Activated T-cell treated with anti-CD3 and anti-CD28 coated beads for 24 hours (primary cell): ENCODE results near the gene PROM2.

ENCODE experiments used
- DNase-seq: peaks from one replicate; pipeline ENCODE4 v3.0.0-alpha.2; 2020; ENCODE audit warnings: low read depth

PROM2 gene

GRCh38 chr2:95323347-95324155 is 49.3 kb downstream of the PROM2 start:
- DNase-seq = no peak

GRCh38 chr2:95325026-95325425 is 50.8 kb downstream of the PROM2 start:
- DNase-seq = no peak

DNA sequence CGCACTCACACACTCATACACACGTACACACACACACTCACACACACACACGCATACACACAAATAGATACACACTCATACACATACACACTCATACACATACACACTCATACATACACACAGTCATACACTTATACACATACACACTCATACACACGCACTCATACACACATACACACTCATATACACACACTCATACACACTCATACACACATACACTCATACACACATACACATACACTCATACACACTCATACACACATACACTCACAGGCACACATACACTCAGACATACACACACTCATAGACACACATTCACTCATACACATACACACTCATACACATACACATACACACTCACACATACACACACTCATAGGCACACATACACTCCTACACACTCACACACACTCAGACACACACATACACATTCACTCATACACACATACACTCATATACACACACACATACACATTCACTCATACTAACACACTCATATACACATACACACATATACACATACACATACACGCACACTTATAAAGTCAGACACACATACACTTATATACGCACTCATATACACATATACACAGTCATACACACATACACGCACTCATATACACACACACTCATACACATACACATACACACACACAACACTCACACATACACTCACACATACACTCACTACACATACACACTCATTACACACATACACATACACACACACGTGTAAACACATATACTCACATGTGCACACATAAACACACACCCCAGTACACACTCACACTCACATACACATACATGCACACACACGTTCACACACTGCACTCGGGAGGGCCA is 51.6 kb downstream of the PROM2 start:
- no peak for DNase-seq

GRCh38 chr2:95326433-95327140 is 52.3 kb downstream of the PROM2 start:
- DNase-seq = no peak

DNA sequence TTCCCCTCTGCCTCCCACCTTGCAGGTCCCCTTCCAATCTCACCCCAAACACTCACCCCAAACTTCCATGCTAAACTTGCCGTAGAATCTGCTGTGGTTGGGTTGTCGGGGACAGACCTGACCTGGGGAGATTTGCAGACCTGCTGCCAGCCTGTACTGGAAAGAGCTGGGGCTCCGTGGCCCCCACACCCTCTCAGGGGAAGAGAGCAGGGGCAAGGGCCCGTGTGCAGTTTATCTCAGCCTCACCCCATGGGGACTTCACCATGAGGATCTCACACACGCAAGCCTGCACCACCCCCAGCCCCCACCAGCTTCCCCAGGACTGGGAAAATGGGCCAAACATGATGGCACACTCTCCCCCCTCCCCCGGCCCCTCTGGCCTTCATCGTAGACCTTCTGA is 53.6 kb downstream of the PROM2 start:
- DNase-seq = no peak

- DNase-seq = no peak
These were observed 54.3 kb downstream of the PROM2 start for GRCh38 chr2:95328358-95329125.

- no peak for DNase-seq
These were observed 55.2 kb downstream of the PROM2 start for GRCh38 chr2:95329401-95329800.

- no peak for DNase-seq
These were observed 55.9 kb downstream of the PROM2 start for GRCh38 chr2:95329891-95330793.

GRCh38 chr2:95330794-95331338 is 56.6 kb downstream of the PROM2 start:
- no peak for DNase-seq

DNA sequence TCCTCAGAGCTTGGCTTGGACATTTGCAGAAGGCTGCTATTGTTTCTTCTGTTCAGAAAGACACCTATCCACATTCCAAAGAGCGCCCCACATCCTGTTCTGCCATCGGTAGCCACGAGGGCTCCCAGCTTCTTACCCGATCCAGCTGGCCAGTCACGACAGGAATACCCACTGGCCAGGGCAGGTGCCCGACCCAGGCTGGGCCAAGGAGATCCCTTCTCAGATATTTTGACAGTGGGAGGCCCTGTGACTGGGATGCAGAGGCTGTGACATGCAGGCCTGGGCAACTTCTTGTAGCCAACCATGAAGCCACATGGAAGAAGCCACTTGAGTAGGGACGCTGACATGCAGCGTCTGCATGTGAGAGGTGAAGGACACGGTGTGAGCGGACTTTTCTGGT is 57.4 kb downstream of the PROM2 start:
- no peak for DNase-seq

DNA sequence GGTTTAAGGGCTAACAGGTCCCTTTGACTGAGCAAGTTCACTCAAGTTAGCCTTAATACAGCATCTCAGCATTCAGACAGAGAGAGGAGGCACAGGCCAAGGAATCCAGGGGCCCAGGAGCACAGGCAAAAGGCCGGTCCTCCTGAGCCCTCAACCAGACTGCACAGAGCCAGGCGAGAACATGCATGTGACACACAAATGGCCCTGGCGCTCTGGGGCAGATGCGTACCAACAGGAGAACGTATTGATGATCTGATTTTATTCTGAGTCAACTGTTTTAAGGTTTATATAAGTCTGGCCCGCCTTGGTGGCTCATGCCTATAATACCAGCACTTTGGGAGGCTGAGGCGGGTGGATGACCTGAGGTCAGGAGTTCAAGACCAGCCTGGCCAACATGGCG is 57.8 kb downstream of the PROM2 start:
- no peak for DNase-seq

- DNase-seq = no peak
These were observed 58.8 kb downstream of the PROM2 start for GRCh38 chr2:95333056-95333455.

GRCh38 chr2:95333888-95334338 is 59.7 kb downstream of the PROM2 start:
- DNase-seq = no peak

DNA sequence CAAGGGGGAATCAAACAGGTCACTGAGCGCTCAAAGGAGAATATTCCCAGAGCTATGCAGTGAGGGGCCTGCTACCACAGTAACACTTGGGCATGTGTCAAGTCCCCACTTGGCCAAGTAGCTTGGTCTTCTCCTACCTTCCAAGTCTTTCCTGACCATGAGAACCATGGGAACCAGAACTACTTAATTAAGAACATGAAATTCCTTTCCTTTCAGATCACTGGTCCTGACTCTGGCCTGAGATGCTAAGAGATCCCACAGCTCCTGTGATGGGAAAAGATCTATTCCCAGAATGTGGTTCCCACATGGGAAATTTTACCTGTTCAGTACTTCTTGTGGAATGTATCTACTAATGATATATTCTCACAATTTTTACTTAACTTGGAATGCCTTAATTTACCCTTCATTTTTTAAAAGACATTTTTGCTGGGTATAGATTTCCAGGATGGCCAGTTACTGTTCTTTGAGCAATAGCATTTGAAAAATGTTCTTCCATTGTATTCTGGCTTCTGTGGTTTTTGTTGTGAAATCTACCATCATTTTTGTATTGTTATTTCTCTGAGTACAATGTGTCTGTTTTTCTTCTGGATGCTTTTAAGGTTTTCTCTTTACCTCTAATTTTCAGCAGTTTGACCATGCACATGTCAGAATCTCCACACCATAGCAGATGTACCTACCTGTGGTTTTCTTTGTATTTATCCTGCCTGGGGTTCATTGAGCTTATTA is 60.8 kb downstream of the PROM2 start:
- no peak for DNase-seq

DNA sequence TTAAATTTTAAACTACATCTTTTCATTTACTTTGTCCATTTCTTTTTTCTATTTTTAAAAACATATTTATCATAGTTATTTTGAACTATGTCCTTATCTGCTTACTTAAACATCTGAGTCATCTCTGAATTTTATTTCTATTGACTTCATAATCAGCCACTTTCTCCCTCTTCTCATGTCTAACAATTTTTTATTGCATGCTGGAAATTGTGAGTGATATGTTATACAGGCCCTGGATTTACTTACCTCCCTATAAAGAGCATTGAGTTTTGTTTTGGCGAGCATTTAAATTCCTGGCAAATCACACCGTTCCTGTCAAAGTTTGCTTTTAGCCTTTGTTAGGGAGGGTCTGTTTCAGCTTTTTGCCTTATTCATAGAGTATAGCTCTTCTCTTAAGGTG is 62.2 kb downstream of the PROM2 start:
- DNase-seq = no peak

DNA sequence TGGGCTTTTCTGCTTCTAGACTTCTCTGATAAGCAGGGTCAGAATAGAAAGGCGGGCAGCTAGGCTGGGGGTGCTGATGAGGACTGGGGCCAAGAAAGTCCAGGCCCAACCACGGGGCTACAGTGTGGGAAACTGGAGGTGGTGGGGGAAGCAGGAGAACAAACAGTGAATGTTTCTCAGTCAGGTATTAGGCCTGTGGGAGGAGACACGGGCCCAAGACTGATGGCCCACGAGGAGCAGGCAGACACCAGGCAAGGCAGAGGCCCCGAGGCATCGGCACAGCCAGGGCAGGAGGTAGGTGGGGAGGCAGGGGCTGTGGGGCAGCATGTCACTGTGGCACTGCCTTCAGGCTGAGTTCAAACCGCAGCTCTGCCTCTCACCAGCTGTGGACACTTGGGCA is 63.6 kb downstream of the PROM2 start:
- DNase-seq = no peak
